Tibial nerve (tissue), 4 donors: ENCODE results near the gene CCNI. TPM values are rescaled to one million over a fixed set of nuclear protein-coding genes. Genes with fewer than 3 reads are reported as not detected.

ENCODE experiments used
- DNase-seq, 2 donors: peaks; one replicate each; pipeline ENCODE4 v3.0.0-alpha.2; 2019; ENCODE audit warnings: low spot score in 2 of 2
- H3K27ac ChIP-seq, 4 donors: fragments of 200-600 bp; sonication (generic) in 3 of 4; one replicate each; pipeline ENCODE4 v1.5.1; 2017 to 2019; ENCODE audit warnings: mild to moderate bottlenecking in 1 of 4
- H3K27me3 ChIP-seq, 2 donors: fragments of 200-600 bp; sonication (generic) in 1 of 2; one replicate each; pipeline versions ENCODE4 v1.5.1 to v1.6.0; 2017 to 2019
- H3K36me3 ChIP-seq, 3 donors: fragments of 200-600 bp; sonication (generic); one replicate each; pipeline ENCODE4 v1.5.1; 2018 to 2019
- H3K4me1 ChIP-seq, 4 donors: fragments of 200-600 bp; sonication (generic) in 3 of 4; one replicate each; pipeline ENCODE4 v1.5.1; 2017 to 2019
- H3K4me3 ChIP-seq, 4 donors: fragments of 200-600 bp; sonication (generic) in 3 of 4; one replicate each; pipeline ENCODE4 v1.5.1; 2017 to 2019; ENCODE audit warnings: mild to moderate bottlenecking in 1 of 4, moderate library complexity in 1 of 4
- H3K9me3 ChIP-seq, 4 donors: fragments of 200-600 bp; sonication (generic) in 3 of 4; one replicate each; pipeline ENCODE4 v1.5.1; 2017 to 2019
- EP300 ChIP-seq, 2 donors: sonication (generic); formaldehyde crosslinking; IDR thresholded peaks; one replicate each; pipeline ENCODE4 v1.6.1; 2017; ENCODE audit warnings: antibody characterized with exemption in 2 of 2, mild to moderate bottlenecking in 1 of 2
- POLR2A ChIP-seq, 2 donors: fragments of 450-650 bp; IDR thresholded peaks; one replicate each; pipeline ENCODE4 v1.6.1; 2017; ENCODE audit warnings: antibody characterized with exemption in 2 of 2, mild to moderate bottlenecking in 2 of 2, moderate library complexity in 2 of 2
- WGBS, 2 donors: methylation state at CpG; one replicate each; pipeline ENCODE4 v1.1.5; 2018; 5-methylcytosine and 5-hydroxymethylcytosine counted together
- total RNA-seq, 4 donors: library from RNA; depleted of rRNA; stranded (reverse); fragments of >200 nt; gene quantifications; one replicate each; pipeline ENCODE4 v1.1.0, GENCODE V29; 2016
- TF ChIP-seq, protein P1 (sequence below), 5 experiments: fragments of 200-600 bp in 3 of 5; fragments of 450-650 bp in 2 of 5; sonication (generic) in 3 of 5; IDR thresholded peaks; one replicate each; pipeline ENCODE4 v1.5.1; 2016 to 2019; ENCODE audit warnings: antibody characterized with exemption in 5 of 5, mild to moderate bottlenecking in 3 of 5, moderate library complexity in 2 of 5

The CCNI gene
- total RNA-seq, 4 donors from 2014 or later: 186 to 259 (median 198) TPM

- Histone ChIP-seq H3K27me3 (no peaks in the 10 kb centered on the region), H3K9me3 (no peaks in the 10 kb centered on the region), H3K36me3 (peaks cover 0 to 35% (median 0%) of the 10 kb centered on the region in 3 donors), H3K27ac (no peak overlapping the region), H3K4me1 (peaks cover 0 to 17% (median 0%) of the 10 kb centered on the region in 4 donors), H3K4me3 (no peak overlapping the region)
- WGBS, 2 donors: 76 to 78% methylated on average over 4 of the region's 4 CpGs
- TF ChIP-seq, protein P1, sequence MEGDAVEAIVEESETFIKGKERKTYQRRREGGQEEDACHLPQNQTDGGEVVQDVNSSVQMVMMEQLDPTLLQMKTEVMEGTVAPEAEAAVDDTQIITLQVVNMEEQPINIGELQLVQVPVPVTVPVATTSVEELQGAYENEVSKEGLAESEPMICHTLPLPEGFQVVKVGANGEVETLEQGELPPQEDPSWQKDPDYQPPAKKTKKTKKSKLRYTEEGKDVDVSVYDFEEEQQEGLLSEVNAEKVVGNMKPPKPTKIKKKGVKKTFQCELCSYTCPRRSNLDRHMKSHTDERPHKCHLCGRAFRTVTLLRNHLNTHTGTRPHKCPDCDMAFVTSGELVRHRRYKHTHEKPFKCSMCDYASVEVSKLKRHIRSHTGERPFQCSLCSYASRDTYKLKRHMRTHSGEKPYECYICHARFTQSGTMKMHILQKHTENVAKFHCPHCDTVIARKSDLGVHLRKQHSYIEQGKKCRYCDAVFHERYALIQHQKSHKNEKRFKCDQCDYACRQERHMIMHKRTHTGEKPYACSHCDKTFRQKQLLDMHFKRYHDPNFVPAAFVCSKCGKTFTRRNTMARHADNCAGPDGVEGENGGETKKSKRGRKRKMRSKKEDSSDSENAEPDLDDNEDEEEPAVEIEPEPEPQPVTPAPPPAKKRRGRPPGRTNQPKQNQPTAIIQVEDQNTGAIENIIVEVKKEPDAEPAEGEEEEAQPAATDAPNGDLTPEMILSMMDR (IDR thresholded peaks at IDR 0.05): no peak
- TF ChIP-seq POLR2A (IDR thresholded peaks at IDR 0.05) (no peak), EP300 (IDR thresholded peaks at IDR 0.05) (no peak)
- no peak for DNase-seq
These were observed 30.3 kb downstream of the CCNI start for GRCh38 chr4:77045490-77045889.

GRCh38 chr4:77044461-77045150 lies 31.2 kb downstream of the CCNI start:
- Histone ChIP-seq H3K4me1 (peaks cover 0 to 17% (median 0%) of the 10 kb centered on the region in 4 donors), H3K9me3 (no peaks in the 10 kb centered on the region), H3K27ac (peak overlapping the region in 2 of 4 donors; percentile 30 to 62), H3K4me3 (no peak overlapping the region), H3K27me3 (no peaks in the 10 kb centered on the region), H3K36me3 (peaks cover 0 to 32% (median 0%) of the 10 kb centered on the region in 3 donors)
- WGBS, 2 donors: 62 to 63% methylated on average over 4 of the region's 4 CpGs
- TF ChIP-seq, protein P1 (IDR thresholded peaks at IDR 0.05): peak; percentile 35 to 66 (median 61)
- TF ChIP-seq POLR2A (IDR thresholded peaks at IDR 0.05): no peak
- DNase-seq: no peak

DNA sequence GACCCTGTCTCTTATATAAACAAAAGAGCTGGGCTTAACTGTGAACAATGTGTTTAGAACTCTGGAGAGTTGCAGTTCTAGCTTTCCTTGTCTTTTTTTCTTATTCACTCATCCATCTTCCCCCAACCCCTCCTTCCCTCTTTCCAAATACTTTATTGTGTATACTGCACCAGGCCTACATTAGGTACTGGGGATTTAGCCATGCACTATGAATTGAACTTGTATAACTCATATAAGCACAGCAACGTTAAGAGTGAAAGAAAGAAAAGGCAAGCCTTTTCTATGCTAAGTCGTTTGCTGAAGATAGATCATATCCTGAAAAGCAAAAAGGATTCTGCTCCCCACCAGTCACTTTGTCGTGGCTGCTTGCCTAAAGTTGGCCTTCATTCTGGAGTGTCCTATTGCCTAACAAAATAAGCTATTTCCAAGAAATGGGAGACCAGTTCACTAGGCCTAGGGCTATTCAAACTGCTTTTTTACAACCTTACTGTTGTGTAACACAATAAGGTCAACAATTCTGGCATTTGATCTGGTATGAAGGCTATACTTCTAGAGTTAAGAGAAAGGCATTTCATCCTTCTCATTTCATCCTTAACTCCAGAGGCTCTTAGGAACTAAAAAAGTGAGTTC lies 32.2 kb downstream of the CCNI start:
- peaks cover 0 to 17% (median 0%) of the 10 kb centered on the region in 4 donors for H3K4me1 ChIP-seq
- peaks cover 0 to 33% (median 0%) of the 10 kb centered on the region in 3 donors for H3K36me3 ChIP-seq
- TF ChIP-seq POLR2A (IDR thresholded peaks at IDR 0.05) (no peak), EP300 (IDR thresholded peaks at IDR 0.05) (peak in 1 of 2 donors; percentile 78)
- H3K27ac ChIP-seq: peak overlapping the region in 2 of 4 donors; percentile 30 to 62
- whole genome bisulfite sequencing, 2 donors: 39 to 50% methylated on average over 3 of the region's 3 CpGs
- no peaks in the 10 kb centered on the region for H3K9me3 ChIP-seq
- H3K4me3 ChIP-seq: no peak overlapping the region
- no peaks in the 10 kb centered on the region for H3K27me3 ChIP-seq
- peak in 1 of 2 donors; percentile 26 for DNase-seq

- WGBS, 2 donors: 83 to 88% methylated on average over 2 of the region's 2 CpGs
- H3K36me3 ChIP-seq: peaks cover 0 to 24% (median 0%) of the 10 kb centered on the region in 3 donors
- TF ChIP-seq, protein P1 (IDR thresholded peaks at IDR 0.05): no peak
- no peak for TF ChIP-seq POLR2A (IDR thresholded peaks at IDR 0.05)
- TF ChIP-seq EP300 (IDR thresholded peaks at IDR 0.05): no peak
- no peak overlapping the region for H3K4me3 ChIP-seq
- H3K9me3 ChIP-seq: no peaks in the 10 kb centered on the region
- H3K27ac ChIP-seq: no peak overlapping the region
- no peak for DNase-seq
- H3K4me1 ChIP-seq: peaks cover 0 to 17% (median 2%) of the 10 kb centered on the region in 4 donors
- H3K27me3 ChIP-seq: no peaks in the 10 kb centered on the region
These were observed 34.7 kb downstream of the CCNI start for GRCh38 chr4:77040854-77041725.

GRCh38 chr4:77040270-77040669 lies 35.5 kb downstream of the CCNI start:
- Histone ChIP-seq H3K9me3 (no peaks in the 10 kb centered on the region), H3K27ac (no peak overlapping the region), H3K4me3 (no peak overlapping the region), H3K4me1 (peaks cover 0 to 23% (median 2%) of the 10 kb centered on the region in 4 donors), H3K36me3 (peaks cover 0 to 25% (median under 1%) of the 10 kb centered on the region in 3 donors), H3K27me3 (no peaks in the 10 kb centered on the region)
- no peak for DNase-seq
- WGBS, 2 donors: 82 to 89% methylated on average over 1 of the region's 1 CpG
- TF ChIP-seq, protein P1 (IDR thresholded peaks at IDR 0.05): no peak
- TF ChIP-seq POLR2A (IDR thresholded peaks at IDR 0.05): no peak
- no peak for TF ChIP-seq EP300 (IDR thresholded peaks at IDR 0.05)
